GM21786 (cell line): ENCODE data around the gene ASAP2.

Experiments
- ATAC-seq: cut with Tn5 transposase; IDR thresholded peaks from one replicate; pipeline ENCODE4 v1.9.1; 2021; ENCODE audit not compliant: unreplicated experiment

Gene ASAP2

DNA sequence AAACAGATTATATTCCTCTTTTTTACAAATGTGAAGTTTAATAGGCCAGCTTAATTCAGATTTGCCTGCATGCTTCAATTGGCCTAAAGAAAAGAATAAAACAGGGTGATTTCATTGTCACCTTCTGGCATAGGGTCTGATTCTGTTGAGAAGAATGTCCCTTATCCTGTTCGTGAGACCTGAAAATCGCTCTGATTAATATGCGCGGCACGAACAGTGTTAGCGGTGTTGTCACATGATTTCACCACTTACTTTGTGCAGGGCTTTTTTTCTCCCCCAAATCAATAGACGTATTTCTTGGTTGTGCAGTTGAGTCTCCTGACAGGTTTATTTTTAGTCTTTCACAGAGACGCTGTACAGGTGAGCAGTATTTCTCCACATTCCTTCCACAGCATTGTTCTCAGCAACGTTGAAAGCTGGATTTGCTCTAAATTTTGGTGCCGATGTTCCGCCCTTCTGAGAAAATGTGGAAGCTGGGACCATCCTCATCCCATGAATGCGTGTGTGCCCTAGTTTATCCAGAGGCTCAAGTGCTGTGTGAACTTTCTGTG lies 134.8 kb downstream of the ASAP2 start:
- ATAC-seq: no peak

DNA sequence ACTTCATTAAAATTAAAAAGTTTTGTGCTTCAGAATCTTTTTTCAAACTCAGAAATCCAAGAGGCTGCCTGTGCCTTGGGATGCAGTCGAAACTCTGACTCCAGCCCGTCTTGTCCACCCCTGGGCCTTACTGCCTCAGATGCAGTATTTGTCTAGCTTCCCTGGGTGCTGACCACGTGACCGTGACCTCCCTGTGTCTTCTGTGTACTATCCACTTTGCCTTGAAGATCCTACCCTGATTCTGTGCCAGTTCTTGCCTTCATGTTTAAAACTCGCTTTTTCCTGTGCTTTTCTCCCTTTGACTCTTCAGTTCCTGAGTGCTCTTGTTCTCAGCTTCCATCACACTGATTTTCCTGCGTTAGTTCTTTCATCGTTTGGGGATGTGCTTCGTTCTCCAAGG lies 136.0 kb downstream of the ASAP2 start:
- ATAC-seq: no peak

DNA sequence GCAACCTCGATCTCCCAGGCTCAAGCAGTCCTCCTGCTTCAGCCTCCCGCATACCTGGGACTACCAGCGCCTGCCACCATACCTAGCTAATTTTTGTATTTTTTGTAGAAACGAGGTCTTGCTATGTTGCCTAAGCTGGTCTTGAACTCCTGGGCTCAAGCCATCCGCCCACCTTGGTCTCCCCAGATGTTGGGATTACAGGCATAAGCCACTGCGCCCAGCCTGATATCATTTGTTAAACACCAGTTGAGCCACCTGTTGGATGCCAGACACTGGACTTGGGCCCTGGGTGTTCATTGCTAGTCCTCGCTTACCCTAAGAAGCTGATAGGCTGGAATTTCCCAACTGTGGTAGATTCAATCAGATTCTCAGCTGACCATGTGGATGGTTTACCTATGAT lies 136.9 kb downstream of the ASAP2 start:
- ATAC-seq: no peak

DNA sequence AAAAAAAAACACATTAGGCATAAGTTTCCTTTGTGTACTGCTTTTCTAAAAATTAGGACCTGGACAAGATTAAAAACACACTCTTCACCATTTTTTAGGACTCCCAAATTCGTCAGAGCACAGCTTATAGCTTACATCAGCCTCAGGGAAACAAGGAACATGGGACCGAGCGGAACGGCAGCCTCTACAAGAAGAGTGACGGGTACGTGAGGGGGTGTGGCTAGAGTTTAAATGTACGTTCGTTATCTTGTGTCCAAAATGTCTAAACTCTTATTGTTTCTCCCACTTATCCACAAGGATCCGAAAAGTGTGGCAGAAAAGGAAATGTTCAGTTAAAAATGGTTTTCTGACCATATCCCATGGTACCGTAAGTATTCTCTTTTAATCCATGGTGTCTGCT lies 137.8 kb downstream of the ASAP2 start:
- ATAC-seq: no peak

DNA sequence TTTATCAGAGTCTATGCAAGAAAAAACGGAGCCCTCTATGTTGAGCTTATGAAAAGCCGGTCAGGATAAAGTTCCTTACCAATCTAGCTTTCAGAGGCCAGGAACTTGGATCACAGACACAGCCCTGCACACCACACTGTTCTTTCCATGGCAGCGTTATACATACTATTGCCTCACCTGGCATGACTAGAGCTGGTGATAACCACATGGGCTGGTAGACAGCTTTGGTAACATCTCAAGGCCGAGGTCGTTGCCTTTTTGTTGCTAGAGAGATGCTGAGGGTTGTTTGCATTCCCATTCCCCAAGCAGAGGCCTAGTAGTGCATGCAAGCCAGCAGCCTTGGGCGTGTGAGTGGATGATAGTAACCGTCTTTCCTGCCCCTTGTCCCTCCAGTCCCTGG lies 138.7 kb downstream of the ASAP2 start:
- no peak for ATAC-seq

DNA sequence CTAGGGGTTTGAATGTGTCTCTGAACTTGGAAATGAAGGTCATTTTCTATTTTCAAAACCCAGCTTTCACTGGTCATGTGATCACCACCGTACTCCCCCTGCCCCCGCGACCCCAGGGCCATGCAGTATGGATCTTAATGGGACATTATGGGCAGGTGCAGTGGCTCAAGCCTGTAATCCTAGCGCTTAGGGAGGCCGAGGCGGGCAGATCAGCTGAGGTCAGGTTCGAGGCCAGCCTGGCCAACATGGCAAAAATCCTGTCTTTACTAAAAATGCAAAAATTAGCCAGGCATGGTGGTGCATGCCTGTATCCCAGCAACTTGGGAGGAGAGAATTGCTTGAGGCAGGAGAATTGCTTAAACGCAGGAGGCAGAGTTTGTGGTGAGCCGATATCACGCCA lies 139.4 kb downstream of the ASAP2 start:
- ATAC-seq: no peak

DNA sequence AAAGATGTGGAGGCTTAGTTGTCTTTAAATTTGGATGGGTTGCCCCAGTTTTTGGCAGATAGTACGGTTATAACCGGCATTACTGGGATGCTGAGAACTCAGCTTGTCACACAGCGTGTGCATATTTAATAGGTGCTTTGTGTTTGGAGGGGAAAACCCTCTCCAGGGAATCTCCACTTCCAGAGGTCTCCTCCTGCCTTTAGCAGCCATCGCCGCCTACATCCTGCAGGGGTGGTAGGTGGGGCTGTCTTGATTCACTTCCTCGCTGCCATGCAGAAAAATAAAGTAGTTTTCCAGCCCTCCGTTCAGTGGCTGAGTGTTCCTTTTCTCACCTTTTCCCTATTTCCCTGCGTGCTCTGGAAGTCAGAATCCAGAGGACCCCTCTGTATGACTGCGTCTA lies 140.3 kb downstream of the ASAP2 start:
- ATAC-seq: no peak

DNA sequence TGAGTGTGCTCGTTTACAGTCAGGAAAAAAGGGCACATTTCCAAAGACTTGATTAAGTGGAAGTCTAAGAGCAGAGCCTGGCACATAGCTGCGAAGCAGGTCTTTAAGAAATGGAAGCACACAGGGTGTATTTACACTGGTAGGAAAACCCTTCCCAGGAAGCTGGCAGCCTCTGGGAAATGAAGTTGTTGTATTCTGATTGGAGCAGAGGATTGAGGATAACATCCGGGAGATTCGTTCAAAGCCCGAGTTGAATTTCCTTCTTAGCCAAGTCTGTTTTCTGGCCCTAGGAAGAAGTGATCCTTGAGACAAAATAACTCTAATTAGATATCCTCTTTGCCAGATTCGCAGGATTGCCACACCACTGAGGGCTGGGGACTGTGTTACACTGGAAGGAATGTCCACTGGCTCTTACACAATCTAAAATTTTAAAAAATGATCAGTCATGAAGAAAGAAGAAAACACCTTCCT lies 140.8 kb downstream of the ASAP2 start:
- ATAC-seq: no peak

DNA sequence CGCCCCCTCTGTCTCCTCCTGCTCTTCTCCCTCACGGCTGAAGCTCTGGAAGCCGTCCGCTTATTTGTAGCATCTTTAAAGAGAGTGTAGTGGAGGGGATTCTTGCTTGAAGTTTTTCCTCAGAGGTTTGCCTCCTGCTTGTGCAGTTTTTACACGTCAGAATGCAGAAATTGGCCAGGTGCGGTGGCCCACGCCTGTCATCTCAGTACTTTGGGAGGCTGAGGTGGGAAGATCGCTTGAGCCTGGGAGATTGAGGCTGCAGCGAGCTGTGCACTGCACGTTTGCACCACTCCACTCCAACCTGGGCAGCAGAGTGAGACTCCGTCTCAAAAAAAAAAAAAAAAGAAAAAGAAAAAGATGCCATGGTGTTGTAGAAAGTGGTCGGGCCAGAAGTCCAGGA lies 147.7 kb downstream of the ASAP2 start:
- ATAC-seq: no peak

DNA sequence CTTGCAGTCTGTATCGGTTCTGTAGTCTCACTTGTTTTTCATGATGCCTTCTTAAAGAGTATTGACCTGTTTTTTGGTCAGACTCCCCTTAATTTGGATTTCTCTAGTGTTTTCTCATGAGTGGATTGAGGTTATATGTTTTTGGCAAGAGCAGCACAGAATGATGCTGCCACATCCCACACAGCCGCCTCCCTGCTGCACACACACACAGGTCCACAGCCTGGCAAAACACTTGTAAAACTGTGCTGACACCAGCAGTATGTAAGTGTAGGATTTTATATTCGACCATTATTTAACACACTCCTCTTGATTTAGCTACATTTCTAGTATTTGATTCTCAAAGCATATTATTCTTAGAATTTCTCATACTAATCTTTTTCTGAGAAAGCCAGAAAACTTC lies 148.7 kb downstream of the ASAP2 start:
- ATAC-seq: no peak

DNA sequence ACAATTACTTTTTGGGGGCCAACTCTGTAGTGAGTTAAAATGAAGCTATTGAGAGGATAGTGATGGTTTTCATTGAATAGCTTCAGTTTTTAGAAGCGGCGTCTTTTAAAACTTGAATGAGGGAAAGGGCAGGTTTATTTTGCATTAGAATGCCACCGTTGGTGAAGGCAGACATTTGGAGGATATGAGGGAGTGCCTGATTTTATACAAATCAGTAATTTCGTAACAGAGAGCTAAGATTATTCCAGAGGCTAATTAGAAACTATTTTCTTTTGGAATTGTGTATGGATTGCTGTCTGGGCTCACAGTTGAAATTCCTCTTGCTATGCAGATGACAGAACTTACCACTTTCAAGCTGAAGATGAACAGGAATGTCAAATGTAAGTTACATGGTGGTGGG lies 149.1 kb downstream of the ASAP2 start:
- ATAC-seq: no peak

DNA sequence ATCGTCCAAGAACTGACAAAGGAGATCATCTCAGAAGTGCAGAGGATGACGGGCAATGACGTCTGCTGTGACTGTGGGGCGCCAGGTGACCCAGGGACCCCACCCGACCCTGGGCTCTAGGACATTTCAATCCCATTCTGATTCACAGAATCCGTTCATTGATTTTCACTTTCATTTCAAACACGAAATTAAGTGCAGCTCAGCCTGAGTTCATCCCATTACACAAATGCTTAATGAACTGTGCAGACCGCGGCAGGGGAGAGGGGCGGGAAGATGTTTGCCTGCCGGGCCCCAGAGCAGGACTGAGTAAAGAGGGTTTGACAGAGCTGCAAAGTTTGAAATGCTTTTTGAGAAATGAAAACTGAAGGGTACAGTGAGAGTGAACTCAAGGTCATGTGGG lies 149.6 kb downstream of the ASAP2 start:
- no peak for ATAC-seq

DNA sequence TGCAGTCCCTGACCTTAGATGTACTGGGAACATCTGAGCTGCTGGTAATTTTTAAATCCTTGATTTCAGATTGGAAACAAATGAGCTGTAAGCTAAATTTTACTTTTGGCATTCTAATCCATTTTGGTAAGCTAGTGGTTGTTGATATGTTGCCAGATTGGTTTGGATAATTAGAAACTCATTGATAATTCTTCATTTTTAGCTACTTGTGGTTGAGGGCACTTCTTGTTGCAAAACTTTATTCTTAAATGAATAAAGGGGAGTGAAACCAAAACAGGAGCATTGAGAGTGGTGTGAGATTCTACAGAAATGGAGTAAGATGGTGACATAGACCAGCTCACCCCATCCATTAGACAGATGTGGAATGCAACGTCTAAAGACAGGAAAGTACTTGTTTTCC lies 152.2 kb downstream of the ASAP2 start:
- ATAC-seq: no peak

DNA sequence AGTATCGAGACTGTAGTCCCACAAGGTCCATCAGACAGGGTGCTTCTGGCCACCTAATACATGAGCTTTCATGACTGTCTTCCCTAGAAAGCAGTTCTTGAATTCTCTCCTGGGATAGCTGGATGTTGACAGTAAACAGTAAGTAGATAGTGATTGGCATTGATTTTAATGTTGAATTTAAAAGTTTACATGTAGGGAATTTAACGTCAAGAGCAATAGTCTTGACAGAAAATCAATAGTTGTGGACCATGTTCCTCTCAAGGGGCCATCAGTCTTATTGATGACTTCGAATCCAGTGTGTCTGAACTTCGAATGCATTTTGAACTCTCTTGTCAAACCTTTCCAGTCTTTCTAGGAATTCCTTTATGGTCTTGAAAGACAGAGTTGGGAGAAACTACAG lies 152.9 kb downstream of the ASAP2 start:
- no peak for ATAC-seq

DNA sequence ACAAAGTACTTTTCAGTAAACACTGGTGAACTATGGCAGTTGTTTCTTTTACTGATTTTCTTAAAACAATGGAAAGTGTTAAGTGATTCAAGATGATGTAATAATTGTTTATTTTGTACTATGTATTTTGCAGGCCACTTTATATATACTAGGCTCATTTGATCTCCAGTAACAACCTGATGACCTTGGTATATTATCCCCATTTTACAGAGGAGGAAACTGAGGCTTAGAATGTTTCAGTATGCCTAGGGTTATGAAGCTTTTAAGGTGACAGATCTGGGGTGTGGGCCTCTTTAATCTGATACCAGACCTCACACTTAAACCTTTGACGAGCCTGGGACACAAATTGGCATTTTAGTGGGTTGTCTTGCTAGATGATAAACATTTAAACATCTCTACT lies 153.5 kb downstream of the ASAP2 start:
- ATAC-seq: no peak

DNA sequence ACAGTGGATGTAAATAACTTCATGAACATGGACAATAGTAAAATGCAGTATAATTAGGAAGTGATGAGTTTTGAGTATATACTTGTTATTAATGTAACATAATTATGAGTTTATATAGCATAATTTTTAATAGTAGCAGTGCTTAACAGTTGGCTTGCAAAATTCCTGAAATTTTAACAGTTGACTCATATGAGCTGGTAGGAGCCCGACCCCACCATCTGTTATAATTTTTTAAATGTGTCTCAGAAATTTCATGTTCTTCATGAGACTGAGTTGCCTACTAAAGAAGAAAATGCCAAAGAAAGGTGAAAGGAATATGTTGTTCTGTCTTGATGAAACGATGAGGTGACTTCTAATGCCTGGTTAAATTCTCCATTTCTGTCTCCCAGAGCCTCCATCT lies 154.1 kb downstream of the ASAP2 start:
- ATAC-seq: no peak

DNA sequence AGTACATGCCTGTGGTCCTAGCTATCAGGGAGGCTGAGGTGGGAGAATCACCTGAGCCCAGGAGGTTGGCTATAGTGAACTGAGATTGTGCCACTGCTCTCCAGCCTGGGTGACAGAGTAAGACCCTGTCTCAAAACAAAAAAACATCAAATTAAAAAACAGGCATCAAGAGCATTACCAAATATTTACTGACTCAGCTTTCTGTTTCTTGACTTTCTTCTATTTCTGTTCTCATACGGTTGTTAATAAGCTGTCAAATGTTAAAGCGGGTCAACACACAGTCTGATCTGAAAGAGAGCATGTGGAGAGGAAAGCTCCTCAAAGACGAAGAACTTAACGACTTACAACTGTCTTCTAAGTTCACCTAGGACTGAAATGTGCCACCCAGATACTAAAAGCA lies 157.8 kb downstream of the ASAP2 start:
- no peak for ATAC-seq

DNA sequence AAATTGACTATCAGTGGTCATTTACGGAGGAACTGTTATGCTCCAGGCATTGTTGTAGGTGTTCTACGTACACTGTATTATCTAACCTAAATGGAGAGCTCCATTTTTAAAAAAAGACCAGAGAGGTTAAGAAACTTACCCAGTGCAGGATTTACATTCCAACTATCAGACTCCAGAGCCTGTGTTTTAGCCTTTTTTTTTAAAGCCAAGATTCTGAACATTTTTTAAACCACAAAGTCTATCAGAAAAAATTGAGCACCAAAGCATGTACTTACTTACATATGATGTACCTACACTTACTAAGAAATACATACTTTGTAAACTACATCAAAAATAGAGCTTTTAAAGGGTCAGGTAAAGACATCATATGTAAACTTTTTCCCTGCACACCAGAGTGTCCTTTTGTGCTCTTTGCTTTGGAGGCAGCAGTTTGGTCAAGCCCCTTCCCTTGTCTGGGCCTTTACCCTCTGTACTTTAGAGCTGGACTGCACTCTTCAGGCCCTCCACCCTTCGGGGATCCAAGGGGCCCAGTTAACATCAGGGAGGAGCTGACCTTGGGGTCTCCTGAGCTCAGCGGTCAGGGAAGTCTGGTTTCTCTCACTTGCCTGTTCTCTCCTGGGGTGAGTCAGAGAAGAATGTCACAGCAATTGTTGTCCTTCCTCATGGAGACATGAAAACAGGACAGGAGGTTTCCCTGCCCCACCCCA lies 158.3 kb downstream of the ASAP2 start:
- no peak for ATAC-seq

DNA sequence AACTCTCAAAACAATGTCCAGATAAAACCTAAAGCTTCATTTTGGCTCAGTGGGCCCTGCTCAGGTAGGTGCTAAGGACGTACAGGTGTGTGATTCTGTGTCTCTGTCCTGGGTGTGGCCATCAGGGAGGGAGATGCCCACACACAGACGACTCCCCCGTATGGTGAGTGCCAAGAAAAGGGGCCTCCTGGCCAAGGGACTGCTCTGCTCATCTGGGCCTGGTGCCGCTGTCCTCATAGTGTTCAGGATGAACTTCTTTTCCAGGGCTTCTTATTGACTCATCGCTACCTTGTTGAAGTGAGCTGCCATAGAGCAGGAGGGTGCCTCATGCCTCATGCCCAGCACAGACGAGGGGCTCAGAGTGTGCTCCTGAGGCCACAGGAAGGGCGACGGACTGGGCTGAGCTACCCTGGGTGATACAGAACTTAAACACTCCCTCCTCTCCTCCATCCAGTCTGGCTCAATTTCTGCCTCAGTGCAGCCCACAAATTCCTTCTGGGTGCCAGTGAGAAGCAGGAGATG lies 158.9 kb downstream of the ASAP2 start:
- ATAC-seq: no peak

DNA sequence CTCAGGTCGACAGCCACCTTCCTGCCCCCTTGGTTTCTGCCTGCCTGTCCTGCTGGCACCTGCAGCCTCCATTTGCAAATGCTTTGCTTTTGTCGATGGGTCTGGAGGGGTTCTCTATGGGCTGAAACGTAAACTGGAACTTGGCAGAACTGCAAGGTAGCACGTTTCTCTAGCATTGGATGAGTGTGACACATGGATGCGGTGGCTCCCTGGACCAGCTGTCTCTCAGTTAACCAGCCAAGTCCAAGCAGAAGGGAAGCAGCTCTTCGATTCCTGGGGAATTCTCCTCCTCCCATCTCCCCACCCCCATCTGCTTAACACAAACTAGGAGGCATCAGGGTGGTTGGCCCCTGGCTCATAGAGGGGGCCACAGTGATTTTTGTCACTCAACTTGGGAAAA lies 159.4 kb downstream of the ASAP2 start:
- no peak for ATAC-seq

DNA sequence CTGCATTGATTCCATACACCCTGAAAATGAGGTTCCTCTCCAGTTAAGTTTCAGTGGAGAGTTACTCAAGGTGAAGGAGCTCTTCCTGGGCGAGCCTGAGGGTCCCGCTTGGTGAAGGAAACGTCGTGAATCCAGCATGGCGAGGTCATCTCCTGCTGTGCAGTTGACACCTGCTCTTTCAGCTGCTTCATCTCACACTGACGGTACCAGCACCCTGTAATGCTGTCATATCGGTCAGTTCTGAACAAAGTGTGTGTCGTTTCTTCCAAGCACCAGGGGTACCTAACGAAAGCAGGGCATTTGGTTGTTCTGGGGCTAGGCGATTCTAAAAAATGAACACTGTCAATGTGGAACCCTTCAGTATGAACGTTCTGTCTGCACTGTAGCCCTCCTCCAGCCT lies 164.1 kb downstream of the ASAP2 start:
- no peak for ATAC-seq

DNA sequence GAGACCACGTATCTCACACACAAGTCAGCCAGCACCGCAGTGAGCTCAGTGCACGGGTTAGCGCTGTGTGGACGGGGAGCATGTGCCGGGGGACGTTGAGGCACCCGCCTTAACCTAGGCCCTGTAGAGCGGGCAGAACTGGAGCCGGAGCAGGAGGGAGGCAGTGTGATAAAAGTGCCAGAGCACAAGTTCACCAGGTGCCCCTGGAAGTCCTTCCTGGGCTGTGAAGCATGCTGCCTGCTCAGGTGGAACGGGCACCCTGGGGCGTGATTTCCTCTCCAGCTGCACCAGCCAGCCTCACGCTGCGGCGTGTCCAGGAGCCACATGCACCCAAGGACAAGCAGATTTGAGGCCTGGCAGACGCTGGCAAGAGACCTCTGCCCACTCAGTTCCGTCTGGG lies 166.4 kb downstream of the ASAP2 start:
- ATAC-seq: peak; percentile 67

DNA sequence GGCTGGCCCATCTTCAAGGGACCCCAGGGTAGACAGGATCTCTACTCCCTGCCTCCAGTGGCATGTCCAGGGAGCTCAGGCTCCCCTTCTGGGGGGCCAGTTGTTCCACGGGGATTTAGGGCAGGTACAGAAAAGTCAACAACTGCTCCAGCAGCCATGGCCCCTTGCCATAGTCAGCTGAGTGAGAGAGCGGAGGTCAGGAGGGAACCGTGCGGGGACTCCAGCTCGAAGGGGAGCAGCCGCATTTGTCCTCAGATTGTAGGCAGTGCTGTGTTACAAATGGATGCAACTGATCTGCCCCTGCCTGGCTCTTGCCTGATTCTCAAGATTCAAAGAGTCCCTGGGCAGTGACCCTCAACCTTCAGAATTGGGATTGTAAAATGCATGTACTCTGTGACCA lies 166.9 kb downstream of the ASAP2 start:
- no peak for ATAC-seq
